Measurements from ENCODE around the gene HJURP. TPM values are rescaled to one million over a fixed set of nuclear protein-coding genes. Genes with fewer than 3 reads are reported as not detected.

Gene HJURP
- polyA plus RNA-seq, 2 of the 4 experiments (the other 2 are of a cell fraction), result 103 to 111 TPM

- POLR2A ChIA-PET, result no interaction called here
- FAIRE-seq, result no peak
These were observed 24.9 kb downstream of the HJURP start for GRCh38 chr2:233829193-233830110.

DNA sequence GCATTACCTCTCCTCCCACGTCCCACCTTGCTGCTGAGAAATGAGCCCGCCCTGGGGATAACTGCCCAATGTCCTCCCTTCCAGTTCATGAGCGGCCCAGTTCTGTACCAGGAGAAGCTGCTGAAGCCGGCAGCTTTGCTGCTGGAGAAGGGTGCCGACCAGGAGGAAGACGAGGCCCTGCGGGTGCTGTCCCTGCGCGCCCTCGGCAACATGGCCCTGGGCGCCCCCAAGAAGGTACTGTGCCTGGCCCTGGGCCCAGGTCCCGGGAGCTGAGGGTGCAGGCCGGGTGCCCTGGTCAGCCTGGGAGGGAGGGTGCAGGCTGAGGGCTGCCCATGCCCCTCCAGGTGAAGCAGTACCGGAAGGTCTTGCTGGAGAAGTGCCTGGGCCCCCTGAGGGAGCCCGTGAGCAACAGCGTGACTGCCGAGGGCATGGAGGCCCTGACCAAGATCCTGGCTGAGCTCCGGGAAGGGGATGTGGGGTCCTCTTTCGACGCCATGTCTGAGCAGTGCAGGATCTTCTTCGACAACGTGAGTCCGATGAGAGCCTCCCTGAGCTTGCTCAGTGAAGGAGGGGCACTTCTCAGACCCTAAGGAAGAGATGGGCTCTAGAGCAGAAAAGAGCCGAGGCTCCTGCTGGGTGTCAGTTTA lies 25.7 kb downstream of the HJURP start:
- Histone ChIP-seq H3K27ac (peak overlapping the region; percentile 91 to 93), H3K4me3 (no peak overlapping the region), H3K4me2 (no peak overlapping the region), H3K9me3 (0 out of 3 replicates have a peak, but pooled peaks cover 7% of the 10 kb centered on the region), H3K4me1 (peaks cover 42% of the 10 kb centered on the region)
- DNase-seq (ENCODE audit: low read depth in 1 of 2, low spot score in 1 of 2) (no peak), FAIRE-seq (no peak), ATAC-seq (no peak)
- WGBS (ENCODE audit: missing lambda C conversion rate), result 95% methylated on average over 22 of the region's 24 CpGs
- ChIA-PET POLR2A (no interaction called here), CTCF (interaction anchor here (1.0 kb wide), 1 partner anchor 117 kb away, joined by 3 read pairs; no protein-coding TSS in a partner anchor)
- TF ChIP-seq CEBPB (IDR thresholded peaks at IDR 0.05) (no peak), RARB (CRISPR knock-in tag; IDR thresholded peaks at IDR 0.05) (no peak), MAX (IDR thresholded peaks at IDR 0.05) (no peak), PHF8 (IDR thresholded peaks at IDR 0.05; ENCODE audit: borderline replicate concordance, low read depth) (no peak), CHD4 (IDR thresholded peaks at IDR 0.05; ENCODE audit: borderline replicate concordance) (no peak), HDAC2 (IDR thresholded peaks at IDR 0.05) (no peak), GATA3 (IDR thresholded peaks at IDR 0.05; ENCODE audit: borderline replicate concordance) (no peak), TFCP2L1 (CRISPR knock-in tag; IDR thresholded peaks at IDR 0.05) (no peak), ATOH8 (CRISPR knock-in tag; IDR thresholded peaks at IDR 0.05; ENCODE audit: low read depth) (no peak), EP300 (IDR thresholded peaks at IDR 0.05) (no peak), ZNF302 (CRISPR knock-in tag; IDR thresholded peaks at IDR 0.05) (no peak), CBX8 (IDR thresholded peaks at IDR 0.05) (no peak), HOXA7 (CRISPR knock-in tag; IDR thresholded peaks at IDR 0.05) (no peak), RNF2 (IDR thresholded peaks at IDR 0.05; ENCODE audit: borderline replicate concordance, low read depth) (no peak)
- TF ChIP-seq, protein P1, sequence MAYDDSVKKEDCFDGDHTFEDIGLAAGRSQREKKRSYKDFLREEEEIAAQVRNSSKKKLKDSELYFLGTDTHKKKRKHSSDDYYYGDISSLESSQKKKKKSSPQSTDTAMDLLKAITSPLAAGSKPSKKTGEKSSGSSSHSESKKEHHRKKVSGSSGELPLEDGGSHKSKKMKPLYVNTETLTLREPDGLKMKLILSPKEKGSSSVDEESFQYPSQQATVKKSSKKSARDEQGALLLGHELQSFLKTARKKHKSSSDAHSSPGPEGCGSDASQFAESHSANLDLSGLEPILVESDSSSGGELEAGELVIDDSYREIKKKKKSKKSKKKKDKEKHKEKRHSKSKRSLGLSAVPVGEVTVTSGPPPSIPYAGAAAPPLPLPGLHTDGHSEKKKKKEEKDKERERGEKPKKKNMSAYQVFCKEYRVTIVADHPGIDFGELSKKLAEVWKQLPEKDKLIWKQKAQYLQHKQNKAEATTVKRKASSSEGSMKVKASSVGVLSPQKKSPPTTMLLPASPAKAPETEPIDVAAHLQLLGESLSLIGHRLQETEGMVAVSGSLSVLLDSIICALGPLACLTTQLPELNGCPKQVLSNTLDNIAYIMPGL (CRISPR knock-in tag; IDR thresholded peaks at IDR 0.05; ENCODE audit: borderline replicate concordance), result no peak
- TF ChIP-seq, protein P2, sequence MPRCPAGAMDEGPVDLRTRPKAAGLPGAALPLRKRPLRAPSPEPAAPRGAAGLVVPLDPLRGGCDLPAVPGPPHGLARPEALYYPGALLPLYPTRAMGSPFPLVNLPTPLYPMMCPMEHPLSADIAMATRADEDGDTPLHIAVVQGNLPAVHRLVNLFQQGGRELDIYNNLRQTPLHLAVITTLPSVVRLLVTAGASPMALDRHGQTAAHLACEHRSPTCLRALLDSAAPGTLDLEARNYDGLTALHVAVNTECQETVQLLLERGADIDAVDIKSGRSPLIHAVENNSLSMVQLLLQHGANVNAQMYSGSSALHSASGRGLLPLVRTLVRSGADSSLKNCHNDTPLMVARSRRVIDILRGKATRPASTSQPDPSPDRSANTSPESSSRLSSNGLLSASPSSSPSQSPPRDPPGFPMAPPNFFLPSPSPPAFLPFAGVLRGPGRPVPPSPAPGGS (IDR thresholded peaks at IDR 0.05), result no peak

More at GRCh38 chr2:233829193-233830110, 24.9 kb downstream of the HJURP start:
- ATAC-seq (no peak), DNase-seq (ENCODE audit: low read depth in 1 of 2, low spot score in 1 of 2) (no peak)
- peaks cover 45% of the 10 kb centered on the region for H3K4me1 ChIP-seq
- H3K4me3 ChIP-seq, result no peak overlapping the region
- 0 out of 3 replicates have a peak, but pooled peaks cover 7% of the 10 kb centered on the region for H3K9me3 ChIP-seq
- CTCF ChIA-PET, result interaction anchor here (1.0 kb wide), 1 partner anchor 118 kb away, joined by 3 read pairs; no protein-coding TSS in a partner anchor
- peak overlapping the region; percentile 91 to 93 for H3K27ac ChIP-seq
- WGBS (ENCODE audit: missing lambda C conversion rate), result 92% methylated on average over 15 of the region's 15 CpGs
- H3K4me2 ChIP-seq, result no peak overlapping the region
- TF ChIP-seq KDM1A (IDR thresholded peaks at IDR 0.05; ENCODE audit: low read depth), result no peak
- no peak for TF ChIP-seq ZC3H11A (IDR thresholded peaks at IDR 0.05)
